HG03103 (cell line): Measurements from ENCODE around the gene RAC3.

Experiments
- ATAC-seq: cut with Tn5 transposase; IDR thresholded peaks from one replicate; pipeline ENCODE4 v1.9.1; 2021; ENCODE audit warnings: low read depth; ENCODE audit not compliant: unreplicated experiment

RAC3 gene

DNA sequence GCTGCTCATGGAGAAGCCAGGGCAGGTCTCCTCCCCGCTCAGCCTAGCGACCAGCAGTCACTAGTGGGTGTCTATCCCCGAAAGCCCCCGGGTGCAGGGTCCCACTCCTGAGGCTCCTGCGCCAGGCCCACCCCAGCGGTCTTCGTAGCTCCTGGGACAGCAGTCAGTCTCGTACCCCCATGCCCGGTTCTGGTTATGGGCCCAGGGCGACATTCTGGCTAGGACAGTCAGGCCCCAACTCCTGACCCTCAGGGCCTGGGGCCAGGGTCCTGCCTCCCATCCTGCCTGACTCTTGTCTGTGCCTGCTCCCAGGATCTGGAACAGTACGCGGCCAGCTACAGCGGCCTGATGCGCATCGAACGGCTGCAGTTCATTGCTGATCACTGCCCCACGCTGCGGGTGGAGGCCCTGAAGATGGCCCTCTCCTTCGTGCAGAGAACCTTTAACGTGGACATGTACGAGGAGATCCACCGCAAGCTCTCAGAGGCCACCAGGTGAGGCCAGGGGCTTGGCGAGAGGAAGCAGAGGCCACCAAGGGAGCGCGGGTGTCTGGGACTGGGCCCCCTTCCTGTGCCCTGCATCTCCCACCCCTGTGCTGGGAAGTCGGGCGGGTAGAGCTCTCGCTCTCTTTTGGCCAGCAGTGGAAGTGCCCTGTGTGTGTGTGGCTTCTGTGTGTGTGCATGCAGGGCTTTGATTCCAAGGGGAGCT lies 22.2 kb downstream of the RAC3 start:
- ATAC-seq, result no peak

DNA sequence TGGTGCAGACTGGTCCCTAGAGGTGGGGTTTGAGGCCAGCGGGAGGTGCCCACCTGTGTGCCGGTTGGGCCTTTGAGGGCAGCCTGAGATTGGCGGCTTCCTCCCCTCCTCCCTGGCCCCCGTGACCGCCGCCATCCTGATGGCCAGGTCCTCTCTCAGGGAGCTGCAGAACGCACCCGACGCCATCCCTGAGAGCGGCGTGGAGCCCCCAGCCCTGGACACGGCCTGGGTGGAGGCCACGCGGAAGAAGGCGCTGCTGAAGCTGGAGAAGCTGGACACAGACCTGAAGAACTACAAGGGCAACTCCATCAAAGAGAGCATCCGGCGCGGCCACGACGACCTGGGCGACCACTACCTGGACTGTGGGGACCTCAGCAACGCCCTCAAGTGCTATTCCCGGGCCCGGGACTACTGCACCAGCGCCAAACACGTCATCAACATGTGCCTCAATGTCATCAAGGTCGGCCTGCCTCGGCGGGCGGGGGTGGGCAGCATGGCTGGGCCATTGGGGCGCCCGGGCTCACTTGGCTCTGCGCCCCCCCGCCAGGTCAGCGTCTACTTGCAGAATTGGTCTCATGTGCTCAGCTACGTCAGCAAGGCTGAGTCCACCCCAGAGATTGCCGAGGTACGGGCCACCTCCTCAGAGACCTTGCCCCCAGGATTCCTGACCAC lies 23.0 kb downstream of the RAC3 start:
- ATAC-seq, result no peak

- ATAC-seq, result no peak
These were observed 23.8 kb downstream of the RAC3 start for GRCh38 chr17:82055023-82055964.

DNA sequence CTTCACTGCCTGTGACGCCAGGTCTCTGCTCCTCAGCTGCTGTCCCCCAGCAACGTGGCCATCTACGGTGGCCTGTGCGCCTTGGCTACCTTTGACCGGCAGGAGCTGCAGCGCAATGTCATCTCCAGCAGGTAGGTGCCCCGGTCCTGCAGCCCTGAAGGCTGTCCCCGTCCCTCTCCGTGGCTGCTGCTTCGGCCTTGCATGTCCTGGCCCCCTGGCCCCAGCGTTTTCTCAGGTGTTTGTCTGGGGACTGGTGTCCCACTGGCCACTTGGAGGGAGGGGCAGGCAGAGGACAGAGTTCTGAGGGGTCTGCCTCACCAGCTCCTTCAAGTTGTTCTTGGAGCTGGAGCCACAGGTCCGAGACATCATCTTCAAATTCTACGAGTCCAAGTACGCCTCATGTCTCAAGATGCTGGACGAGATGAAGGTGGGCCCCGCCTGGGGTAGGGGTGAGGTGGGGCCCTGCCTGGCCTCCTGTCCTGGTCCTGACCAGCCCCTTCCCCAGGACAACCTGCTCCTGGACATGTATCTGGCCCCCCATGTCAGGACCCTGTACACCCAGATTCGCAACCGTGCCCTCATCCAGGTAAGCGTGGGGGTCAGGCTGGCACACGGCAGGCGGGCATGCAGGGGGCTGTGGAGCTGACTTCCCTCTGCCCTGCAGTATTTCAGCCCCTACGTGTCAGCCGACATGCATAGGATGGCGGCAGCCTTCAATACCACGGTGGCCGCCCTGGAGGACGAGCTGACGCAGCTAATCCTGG lies 24.7 kb downstream of the RAC3 start:
- no peak for ATAC-seq

DNA sequence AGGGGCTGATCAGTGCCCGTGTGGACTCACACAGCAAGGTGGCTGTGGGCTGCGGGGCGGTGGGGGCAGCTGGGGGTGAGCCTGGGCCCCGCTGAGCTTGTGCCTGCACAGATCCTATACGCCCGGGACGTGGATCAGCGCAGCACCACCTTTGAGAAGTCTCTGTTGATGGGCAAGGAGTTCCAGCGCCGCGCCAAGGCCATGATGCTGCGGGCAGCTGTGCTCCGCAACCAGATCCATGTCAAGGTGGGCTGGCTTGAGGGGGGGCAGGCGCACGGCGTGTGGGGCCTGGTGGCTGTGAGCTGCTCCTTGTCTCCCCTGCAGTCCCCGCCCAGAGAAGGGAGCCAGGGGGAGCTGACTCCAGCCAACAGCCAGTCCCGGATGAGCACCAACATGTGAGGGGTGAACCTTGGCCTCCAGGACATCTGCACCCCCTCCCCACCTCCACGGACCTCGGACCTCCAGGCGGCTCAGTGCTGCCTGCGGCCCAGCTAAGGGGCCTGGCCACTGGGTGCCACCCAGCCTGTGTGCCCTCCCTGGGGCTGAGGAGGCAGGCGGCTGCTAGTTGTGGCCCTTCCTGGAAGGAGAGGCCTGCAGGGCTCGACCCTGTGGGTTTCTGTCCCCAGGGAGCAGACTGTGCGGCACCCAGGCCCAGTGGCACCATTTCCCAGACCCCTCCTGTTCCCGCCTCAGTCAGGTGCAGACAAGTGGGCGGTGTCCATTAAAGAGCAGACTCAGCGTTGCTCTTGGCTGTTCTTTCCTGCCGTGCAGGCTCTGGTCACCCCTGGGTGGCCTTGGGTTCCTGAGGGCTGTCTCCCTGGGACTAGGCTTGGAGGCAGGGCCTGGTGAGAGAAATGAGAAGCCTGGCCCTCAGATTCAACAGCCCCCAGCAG lies 25.5 kb downstream of the RAC3 start:
- ATAC-seq, result no peak

DNA sequence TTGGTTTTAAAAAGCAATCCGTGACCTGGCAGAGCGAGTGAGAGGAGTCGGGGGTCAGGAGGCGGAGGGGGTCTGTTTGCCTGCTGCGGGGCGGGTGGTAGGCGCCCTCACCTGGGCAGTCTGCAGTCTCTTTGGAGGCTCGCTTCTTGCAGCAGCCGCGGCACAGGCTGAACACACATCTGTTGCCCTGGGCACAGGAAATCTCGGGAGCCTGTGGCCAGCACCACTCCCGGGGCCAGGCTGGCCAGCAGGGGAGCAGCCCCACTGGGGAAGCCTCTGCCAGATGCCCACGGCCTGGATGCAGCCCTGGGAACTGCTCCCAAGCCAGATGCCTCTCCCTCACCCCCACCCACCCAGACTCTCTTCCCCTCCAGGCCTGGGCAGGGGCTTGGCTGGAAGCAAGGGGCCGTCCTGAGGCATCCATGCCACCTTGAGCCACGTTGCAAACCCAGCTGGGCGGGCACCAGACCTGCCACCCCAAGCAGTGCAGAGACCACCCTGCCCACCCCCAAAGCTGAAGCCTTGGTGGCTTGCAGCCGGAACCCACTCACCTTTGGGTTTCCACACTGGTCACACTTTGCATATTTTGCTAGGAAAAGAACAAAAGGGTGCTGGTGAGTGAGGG lies 26.9 kb downstream of the RAC3 start:
- ATAC-seq, result no peak

DNA sequence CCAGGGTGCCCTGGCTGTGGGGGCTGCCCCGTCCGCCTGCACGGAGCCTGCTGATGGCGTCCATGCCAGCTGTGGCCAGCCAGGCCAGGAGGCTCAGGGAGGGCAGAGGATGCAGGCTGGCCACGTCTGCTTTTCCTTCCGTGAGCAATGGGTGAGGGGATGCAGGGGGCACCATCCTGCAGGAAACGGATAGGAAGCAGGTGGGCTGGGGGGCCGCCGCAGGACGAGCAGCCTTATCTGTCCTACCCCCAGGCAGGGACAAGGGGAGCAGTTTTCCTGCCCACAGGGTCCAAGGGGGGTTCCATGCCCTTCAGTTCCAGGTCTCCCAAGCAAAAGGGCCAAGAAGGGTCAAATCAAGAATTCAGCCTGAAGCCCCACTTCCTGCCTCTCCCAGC lies 27.4 kb downstream of the RAC3 start:
- no peak for ATAC-seq

DNA sequence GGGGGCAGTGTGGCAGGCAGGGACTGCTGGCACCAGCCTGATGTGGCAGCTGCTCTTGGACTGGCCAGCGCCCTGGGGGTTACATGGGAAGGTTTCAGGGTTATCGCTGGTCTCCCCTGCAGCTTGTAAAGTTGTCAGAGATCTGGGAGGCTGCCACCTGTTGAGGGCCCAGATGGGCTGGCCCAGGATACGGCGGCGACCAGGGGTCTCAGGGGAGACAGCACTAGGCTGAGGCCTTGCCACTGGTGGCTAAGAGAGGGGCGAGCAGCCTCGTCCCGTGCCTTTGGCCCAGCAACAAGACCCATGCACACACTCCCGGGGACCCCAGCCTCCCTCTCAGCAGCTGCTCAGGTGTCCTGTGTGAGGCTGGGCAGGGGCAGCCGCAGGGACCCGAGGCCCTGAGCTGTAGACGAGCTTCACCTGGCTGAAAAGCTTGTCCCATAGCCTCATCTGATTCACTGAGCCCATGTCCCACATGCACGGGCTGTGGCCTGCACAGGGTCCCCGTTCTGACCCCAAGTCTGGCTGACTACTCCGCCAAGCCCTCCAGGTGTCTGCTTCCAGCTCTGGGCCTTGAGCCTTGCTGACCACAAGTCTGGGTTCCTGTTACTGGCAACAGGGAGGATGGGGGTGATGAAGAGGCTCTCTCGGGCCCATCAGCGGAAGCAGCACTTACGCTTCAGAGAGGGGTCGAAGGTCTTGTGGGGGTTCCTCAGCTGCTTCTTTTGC lies 28.0 kb downstream of the RAC3 start:
- no peak for ATAC-seq

DNA sequence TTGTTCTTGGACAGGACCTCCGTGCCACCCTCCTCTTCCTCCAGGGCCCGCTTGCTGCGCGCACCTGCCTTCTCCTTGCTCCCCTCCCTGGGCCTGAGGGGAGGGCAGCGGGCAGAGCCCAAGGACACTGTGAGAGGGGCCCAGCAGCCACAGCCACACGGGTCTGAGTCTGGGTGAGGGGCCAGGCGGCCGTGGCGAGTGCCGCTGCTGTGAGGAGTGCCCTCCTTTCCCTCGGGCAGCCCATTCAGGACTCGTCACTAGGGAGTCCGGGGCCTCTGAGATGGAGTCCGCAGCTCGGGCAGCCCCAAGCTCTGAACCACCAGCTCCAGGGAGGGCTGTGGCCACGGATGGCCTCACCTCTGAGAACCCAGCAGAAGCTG lies 28.5 kb downstream of the RAC3 start:
- no peak for ATAC-seq

DNA sequence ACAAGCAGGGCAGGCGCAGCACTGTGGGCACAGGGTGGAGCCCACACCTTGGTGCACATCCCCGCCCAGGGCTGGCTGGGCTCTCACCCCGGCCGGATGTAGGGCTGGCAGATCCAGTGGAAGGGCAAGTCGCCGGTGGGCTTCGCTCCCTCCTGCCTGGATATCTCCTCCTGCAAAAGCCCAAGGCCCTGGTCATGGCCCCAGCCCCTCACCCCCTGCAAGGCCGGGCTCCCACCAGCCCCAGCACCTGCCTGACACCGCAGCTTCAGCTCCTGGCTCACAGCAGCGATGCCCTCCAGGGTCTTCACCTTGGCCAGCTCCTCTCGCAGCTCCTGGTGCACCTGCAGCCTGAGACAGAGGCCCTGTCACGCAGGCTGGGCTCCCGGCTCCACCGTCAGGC lies 29.1 kb downstream of the RAC3 start:
- ATAC-seq, result no peak

- no peak for ATAC-seq
These were observed 29.8 kb downstream of the RAC3 start for GRCh38 chr17:82061047-82061925.

GRCh38 chr17:82062076-82062983 lies 30.9 kb downstream of the RAC3 start:
- ATAC-seq, result no peak

DNA sequence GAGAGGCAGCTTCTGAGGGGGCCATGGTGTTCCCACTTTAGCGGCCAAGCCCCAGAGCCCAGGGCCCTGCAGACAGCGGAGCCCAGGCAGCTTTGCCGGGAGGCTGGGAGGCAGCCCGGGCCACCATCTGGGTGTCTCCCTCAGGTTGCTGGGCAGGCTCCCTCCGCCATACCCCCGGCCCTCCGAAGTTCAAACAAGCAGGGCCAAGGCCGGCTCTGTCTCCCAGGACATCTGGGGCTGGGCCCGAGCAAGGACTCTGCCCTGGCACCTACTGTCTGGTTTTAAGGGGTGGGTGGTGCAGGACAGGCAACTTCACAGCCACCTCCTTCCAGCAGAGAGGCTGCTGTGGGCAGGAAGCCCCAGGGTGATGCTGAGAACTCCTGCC lies 31.5 kb downstream of the RAC3 start:
- no peak for ATAC-seq

GRCh38 chr17:82063424-82064415 lies 32.2 kb downstream of the RAC3 start:
- ATAC-seq, result no peak

- no peak for ATAC-seq
These were observed 33.1 kb downstream of the RAC3 start for GRCh38 chr17:82064433-82065192.
